Activated CD4-positive, alpha-beta T cell treated with anti-CD3 and anti-CD28 coated beads, Interleukin-2, amount 50 U/mL, for 48 hours (primary cell): ENCODE results near the gene GOSR1.
A peak's percentile ranks its signal among the peaks of the same experiment; 100 is the strongest.
"Not testable (repeated sequence)": the region's sequence is repeated elsewhere in the genome, so short reads cannot be mapped to it uniquely, and the experiment has no call there.

Source experiments
- DNase-seq, 2 experiments: peaks; one replicate each; pipeline ENCODE4 v3.0.0-alpha.2; 2020

Gene GOSR1

DNA sequence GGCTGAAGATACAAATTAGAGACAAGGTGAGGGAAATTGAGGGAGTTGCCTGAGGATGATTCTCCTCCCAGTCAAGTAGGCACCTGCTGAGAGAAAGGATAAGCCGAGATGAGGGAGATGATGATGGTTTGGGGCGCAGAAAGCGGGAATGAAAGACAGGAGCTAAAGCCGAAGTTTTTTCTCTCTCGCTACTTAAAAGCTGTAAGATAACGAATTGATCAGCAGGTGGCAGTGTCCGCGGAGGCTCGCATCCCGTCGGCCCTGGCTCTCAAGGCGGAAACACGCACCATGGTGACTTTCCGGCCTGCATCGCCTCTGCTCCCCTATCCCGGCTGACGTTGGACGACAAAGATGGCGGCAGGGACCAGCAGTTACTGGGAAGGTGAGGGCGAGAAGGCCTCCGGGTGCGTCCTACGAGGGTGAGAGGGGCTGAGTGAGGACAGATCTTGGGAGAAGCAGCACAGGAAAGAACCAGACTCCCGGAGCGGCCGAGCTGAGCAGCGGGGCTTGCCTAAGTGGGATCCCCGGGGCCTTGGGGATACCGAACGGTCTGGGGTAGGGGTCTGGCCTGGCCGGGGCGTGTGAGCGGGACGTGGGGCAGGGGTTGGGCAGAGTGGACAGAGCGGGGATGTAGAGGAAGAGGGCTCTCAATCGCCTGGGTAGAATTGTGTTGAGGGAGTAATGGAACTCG lies at the start of gene GOSR1:
TSS of gene GOSR1 (plus strand) at position 326 of the 691 bp plus-strand sequence. CDS start at position 352, 26 bp downstream.
- DNase-seq = peak; percentile 92 to 94

DNA sequence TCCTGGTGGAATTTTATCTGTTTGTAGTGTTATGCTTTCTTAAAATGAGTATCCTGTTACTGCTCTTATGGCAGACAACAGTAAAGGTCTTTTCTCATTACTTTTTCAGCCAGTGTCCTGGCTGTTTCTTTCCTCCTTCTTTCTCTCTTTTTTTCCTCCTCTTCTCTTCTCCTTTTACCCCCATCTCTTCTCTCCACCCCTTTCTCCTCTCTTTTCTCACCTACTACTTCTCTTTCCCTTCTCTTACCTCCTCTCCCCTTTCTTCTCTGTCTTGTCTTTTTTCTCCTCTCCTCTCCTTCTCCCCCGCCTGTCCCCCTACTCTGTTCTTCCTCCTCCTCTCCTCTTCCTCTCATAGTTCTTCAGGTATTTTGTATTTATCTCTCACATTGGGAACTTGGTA lies 49.6 kb upstream of the GOSR1 start:
- DNase-seq = no peak

DNA sequence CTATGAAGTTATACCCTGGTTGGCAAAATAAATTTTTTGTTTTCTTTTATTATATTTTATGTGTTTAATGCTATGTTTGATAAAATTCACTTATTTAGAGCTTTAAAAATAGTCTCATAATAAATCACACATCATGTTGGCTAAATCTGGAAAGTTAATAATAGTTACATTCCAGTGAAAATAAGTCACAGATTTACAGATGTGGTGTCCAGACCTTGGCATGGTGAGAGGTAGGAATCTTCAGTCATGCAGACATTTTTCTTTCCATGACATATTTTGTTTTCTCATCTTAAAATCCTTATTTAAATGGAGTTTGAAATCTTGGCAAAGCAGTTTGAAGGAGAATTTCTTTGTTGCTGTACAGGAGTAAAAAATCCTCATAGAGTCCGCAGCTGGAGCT lies 48.1 kb upstream of the GOSR1 start:
- DNase-seq = no peak

DNA sequence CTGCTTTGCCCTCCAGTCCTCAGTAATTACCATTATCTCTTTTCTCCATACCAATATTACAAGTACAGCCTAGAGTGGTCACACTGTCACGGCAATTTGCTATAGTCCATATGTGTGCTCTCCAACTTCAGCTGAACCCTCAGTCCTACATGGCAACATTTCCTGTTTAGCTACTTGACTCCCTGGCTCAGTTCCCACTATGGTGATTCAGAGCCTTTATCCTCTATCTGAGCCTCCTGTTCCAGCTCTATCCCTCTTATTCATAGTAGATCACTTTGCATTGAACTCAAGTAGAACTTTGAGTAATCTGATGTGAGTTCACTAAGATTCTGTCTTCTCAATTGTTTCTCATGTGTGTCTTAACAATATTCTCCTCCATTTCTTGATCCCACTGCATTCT lies 43.7 kb upstream of the GOSR1 start:
- no peak for DNase-seq

DNA sequence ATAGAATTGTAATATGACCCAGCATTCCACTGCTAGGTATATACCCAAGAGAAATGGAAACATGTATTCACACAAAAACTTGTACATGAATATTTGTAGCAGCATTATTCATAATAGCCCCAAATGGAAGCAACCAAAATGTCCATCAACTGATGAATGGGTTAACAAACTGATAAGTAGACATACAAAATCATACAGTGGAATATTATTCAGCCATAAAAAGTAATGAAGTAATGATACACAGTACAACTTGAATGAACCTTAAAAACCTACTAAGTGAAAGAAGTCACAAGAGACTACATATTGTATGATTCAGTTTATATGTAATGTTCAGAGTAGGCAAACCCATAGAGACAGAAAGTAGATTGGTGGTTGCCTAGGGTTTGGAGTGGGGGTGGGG lies 40.5 kb upstream of the GOSR1 start:
- no peak for DNase-seq

DNA sequence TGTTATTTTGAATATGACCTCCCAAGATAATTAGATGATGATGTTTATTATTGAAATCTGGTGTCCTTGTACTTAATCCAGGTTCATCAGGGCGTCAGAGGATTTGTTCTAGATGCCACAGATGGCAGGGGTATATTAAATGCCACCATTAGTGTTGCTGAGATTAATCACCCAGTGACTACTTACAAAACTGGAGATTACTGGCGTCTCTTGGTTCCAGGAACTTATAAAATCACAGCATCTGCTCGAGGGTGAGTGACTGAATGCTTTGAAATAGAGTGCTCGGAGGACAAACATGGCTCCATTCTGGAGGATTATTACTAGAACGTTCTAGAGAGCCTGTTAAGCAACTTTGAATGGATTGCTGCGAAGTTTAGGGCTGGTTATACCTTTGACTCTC lies 33.5 kb upstream of the GOSR1 start:
- DNase-seq = no peak

DNA sequence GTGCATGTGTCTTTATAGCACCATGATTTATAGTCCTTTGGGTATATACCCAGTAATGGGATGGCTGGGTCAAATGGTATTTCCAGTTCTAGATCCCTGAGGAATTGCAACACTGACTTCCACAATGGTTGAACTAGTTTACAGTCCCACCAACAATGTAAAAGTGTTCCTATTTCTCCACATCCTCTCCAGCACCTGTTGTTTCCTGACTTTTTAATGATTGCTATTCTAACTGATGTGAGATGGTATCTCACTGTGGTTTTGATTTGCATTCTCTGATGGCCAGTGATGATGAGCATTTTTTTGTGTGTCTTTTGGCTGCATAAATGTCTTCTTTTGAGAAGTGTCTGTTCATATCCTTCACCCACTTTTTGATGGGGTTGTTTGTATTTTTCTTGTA lies 30.6 kb upstream of the GOSR1 start:
- not testable (repeated sequence) for DNase-seq

DNA sequence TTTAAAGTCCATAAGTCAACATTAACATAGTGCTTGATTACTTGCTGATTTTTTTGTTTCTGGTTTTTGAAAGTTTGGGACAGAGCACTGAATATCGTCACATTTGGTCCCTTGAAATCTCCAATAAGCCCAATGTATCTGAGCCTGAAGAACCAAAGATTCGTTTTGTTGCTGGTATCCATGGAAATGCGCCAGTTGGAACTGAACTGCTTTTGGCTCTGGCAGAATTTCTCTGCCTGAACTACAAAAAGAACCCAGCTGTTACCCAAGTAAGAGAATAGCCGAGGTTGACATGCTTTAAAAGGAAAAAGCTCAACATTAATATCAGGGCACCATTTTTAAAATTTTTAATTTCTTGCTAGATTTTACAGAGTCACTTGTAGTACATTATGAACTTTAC lies 27.7 kb upstream of the GOSR1 start:
- DNase-seq = no peak

DNA sequence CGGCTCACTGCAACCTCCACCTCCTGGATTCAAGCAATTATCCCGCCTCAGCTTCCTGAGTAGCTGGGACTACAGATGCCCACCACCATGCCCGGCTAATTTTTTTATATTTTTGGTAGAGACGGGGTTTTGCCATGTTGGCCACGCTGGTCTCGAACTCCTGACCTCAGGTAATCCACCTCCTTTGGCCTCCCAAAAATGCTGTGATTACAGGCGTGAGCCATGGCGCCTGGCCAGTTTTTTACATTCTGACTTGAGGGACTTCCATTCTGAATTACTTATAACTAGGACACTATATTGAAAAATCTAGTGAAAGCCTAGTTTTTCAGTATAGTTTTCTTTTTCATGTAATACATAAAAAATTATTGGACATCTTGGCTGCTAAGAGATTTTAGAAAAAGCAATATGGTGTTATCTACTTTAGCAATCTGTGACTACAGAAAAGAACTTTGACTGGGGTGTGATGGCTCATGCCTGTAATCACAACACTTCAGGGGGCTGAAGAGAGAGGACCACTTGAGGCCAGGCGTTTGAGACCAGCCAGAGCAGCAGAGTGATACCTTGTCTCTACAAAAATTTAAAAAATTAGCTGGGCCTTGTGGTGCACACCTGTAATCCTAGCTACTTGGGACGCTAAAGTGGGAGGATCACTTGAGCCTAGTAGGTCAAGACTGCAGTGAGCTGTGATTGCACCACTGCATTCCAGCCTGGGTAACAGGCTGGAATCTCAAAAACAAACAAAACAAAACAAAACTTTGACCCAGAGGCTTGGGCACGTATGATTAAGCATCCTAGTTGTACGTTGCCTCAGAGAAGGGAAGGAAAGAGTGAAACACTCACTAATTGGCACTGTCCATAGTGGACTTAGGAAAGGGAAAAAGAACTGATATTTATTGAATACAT lies 26.8 kb upstream of the GOSR1 start:
- no peak for DNase-seq

DNA sequence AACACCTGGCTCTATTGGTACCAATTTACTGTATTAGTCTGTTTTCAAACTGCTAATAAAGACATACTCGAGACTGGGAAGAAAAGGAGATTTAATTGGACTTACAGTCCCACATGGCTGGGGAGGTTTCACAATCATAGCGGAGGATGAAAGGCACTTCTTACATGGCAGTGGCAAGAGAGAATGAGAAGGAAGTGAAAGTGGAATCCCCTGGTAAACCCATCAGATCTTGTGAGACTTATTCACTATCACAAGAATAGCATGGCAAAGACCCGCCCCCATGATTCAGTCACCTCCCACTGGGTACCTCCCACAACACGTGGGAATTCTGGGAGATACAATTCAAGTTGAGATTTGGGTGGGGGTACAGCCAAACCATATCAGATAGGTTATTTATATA lies 22.6 kb upstream of the GOSR1 start:
- no peak for DNase-seq

DNA sequence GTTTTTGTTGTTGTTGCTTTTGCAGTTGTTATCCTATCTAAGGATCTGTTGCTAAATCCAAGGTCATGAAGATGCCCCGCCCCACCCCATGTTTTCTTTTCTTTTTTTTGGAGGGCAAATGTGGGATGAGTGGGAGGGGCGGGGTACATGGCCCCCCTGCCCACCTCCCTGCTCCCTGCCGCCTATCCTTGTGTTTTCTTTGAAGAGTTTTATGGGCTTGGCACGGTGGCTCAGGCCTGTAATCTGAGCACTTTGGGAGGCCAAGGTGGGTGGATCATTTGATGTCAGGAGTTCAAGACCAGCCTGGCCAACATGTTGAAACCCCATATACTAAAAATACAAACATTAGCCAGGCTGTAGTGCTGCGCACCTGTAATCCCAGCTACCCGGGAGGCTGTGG lies 18.8 kb upstream of the GOSR1 start:
- no peak for DNase-seq

DNA sequence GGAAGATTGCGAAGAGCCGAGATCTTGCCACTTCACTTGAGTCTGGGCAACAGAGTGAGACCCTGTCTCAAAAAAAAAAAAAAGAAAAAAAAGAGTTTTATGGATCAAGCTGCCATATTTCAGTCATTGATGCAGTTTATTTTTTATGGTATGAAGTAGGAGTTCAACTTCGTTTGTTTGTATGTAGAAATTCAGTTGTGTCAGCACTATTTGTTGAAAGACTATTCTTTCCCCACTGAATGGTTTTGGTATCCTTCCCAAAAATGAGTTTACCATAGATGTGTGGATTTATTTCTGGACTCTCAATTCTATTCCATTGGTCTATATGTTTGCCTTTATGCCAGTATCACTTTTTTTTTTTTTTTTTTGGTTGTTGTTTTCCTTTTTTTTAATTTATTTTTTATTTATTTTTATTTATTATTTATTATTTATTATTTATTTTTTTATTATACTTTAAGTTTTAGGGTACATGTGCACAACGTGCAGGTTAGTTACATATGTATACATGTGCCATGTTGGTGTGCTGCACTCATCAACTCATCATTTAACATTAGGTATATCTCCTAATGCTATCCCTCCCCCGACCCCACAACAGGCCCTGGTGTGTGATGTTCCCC lies 18.3 kb upstream of the GOSR1 start:
- DNase-seq = not testable (repeated sequence)

DNA sequence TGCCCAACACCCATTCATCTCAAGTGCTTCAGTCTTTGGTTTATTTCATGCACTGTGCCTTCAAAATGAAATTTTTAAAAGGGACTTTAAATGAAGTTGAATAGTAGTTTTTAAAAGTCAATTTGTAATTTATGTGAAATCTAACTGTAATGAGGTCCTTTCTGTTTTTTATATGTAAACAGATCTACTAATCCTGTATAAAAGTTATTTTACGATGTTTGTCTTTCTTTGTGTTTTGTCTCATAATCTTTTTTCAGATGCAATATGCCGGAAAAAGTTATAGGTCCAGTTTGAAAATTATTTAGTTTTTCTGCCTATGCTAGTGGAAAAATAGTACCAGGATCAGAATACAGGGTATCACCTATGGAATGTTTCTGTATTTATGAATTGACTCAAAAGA lies 8.7 kb upstream of the GOSR1 start:
- no peak for DNase-seq

DNA sequence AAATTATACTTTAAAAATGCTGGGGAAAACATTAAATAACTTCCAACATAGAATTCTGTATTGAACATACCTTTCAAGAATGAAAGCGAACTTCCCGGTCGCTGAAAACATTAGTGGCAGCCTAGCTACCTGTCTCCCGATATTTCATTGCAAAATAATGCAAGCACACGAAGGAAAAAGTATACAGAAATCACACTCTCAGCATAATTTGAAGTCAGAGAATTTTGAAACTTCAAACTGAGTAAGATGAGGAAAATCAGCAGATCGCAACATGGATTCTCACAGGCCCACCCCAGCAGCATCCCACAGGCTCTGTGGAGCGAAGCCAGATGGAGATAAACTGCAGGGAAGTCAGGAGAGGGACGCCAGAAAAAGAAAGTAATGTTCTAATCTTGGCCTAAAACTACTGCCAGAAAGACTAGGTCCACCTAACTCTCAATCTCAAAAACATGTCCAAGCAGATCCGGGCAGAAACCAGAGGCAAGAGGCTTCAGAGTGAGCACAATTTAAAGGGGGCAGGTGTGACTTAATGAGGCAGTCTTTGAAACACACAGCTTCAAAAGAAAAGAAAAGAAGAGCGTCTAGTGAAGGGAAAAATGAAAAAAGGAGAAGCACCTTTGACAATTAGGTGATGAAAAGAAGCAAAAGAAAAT lies 4.8 kb upstream of the GOSR1 start:
- no peak for DNase-seq

DNA sequence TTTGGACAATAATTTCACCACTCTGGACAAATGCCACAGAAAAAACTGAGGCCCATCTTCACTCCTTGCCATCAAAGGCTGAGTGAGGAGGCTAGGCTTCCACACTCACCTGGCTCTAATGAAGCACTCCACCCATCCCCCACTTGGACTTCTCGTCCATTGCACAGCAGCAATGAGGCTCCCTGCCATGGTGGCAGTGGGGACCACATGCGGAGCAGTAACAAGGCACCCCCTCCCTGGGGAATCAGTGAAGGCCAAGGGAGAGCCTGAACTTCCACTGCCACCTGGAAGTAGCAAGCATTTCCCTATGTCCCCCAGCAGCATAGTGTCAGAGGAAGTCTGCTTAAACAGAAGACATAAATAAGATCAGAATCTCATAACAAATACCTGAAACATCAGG lies 2.0 kb upstream of the GOSR1 start:
- DNase-seq = no peak

DNA sequence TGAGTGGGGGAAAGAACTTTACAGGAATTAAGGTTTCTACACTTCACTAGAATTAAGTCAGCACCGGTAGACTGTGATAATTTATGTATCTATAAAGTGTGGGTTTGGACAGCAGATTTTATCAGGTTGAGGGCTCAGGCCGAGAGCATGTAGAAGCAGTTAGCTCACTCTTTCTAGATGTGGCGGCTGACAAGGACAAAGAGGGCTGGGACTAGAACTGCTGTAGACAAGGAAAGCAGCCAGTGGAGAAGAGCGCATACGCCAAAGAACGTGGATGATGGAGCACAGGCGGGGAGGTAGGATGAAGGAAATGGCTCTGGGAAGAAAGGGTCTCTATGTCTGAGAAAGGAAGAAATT lies 504 bp upstream of the GOSR1 start:
- peak; percentile 25 to 28 for DNase-seq

DNA sequence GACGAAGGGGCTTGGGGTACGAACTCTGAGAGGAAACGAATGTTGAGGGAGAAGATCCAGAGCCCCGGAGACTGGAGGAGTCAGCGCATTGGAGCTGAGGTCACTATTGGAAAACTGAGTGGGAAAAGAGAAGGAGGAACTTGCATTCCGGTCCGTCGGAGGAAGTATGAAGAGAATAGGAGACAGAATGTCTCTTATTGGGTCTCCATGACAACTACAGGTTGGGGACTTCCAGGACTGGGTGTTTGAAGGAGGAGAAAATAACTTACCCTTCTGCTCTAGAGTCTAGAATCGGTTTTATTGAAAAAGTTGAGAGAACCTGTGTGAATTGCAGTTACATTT lies 537 bp downstream of the GOSR1 start:
- no peak for DNase-seq

DNA sequence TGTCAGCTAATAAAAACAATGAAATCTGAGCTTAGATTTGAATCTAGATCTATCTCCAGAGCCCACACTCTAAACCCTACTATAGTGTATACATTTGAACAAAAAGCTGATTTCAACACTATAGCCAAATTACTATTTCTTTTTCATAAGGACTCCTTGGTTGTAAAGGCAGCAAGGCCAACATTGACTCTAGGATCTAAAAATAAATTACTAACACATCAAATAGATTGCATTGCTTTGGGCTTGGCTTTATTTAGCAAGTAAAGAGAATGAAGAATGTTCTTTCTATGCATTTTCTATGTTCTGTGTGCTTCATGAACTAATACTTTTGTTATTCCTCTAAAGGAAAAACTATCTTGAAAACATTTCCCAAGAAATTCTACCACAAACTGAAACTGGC lies 5.3 kb downstream of the GOSR1 start:
- DNase-seq = no peak

DNA sequence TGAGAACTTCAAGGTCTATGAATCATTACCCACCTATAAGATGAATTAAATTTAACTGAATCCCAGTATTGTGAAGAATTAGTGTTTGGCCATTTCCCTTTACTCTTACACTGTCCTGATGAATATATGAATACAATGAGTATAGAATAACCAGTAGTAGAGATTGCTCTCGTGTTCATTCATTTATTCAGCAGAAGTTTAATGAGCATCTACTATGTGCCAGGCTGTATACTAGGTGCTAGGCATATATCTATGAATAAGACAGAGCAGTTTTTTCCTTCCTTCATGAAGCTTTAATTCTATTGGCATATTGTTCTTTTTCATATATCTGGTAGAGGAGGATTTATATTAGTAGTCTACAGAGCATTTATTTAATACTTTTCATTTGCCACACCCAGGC lies 6.0 kb downstream of the GOSR1 start:
- DNase-seq = no peak

DNA sequence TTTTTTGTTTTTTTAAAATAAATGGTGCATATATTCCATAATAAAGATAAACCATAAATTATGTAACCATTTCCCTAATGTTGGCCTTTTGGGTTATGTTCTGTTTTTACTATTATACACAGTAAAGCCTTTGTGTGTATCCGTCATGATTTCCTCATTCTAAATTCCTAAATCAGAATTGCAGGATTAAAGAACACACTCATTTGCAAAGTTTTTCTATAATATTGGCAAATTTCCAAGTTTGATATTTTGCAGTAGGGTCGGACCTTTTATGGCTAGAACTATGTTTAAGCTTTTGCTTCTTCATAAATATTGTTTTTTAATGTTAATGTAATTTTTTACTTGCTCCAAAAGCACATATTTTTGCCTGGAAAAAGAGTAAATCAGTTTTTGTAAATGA lies 16.6 kb downstream of the GOSR1 start:
- no peak for DNase-seq

DNA sequence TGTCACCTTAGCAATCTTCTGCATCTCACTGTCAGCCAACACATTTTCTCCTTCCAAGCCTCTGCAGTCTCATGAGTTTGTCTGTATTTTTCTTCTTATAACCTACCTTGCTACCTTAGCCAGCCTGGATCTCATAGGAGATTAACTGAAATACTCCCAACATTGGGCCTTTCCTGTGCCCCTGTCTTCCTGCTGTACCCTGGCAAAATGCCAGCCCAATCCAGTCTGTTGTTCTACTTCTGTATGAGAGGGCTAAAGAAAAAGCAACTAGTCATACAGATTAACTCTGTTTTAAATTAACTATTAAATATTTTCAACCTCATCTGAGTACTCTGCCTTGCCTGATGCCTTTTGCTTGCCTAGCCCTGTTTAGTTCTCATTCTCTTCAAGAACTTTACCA lies 18.4 kb downstream of the GOSR1 start:
- no peak for DNase-seq

DNA sequence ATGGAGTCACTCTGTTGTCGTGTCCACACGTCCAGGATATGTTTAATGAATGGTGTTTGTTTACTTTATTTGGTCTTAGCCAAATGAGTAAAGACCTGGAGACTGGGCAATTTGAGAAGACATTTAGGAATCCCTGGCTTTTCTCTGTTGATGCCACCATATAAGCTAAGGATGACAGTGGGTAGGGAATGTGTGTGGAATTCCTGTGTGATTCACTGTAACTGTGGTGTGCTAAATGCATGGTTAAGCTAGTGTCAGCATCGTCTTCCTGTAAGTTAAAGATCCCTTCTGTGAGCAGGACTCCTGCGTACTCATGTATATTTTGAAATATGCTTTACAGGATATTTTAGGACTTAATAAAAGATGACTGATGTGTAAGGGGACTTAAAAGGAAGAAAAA lies 26.4 kb downstream of the GOSR1 start:
- no peak for DNase-seq

DNA sequence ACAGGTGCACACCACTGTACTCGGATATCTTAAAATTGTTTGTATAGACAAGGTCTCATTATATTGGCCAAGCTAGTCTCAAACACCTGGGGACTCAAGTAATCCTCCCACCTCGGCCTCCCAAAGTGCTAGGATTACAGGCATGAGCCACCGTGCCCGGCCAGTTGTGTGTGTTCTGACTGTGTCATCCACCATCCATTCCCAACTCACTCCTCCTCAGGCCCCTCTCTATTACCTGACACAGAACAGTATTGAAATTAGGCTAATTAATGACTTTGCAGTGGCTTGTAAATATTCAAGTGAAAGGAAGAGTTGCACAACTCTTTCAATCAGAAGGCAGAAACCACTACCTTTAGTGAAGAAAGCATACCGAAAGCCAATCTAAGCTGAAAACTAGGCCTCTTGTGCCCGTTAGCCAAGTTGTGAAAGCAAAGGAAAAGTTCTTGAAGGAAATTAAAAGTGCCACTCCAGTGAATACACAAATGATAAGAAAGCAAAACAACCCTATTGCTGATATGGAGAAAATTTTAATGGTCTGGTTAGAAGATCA lies 28.7 kb downstream of the GOSR1 start:
- no peak for DNase-seq
